Activated gamma-delta T cell (primary cell): ENCODE measurements around the gene C4orf33.
"Not testable (repeated sequence)": the region's sequence is repeated elsewhere in the genome, so short reads cannot be mapped to it uniquely, and the experiment has no call there.

Source experiments
- DNase-seq: peaks from one replicate; lab custom pipeline; 2025; lab: John Stamatoyannopoulos, UW

Gene C4orf33

GRCh38 chr4:129126614-129127013 lies 30.7 kb downstream of the C4orf33 start:
- not testable (repeated sequence) for DNase-seq

- no peak for DNase-seq
Observed at GRCh38 chr4:129129143-129129542, 33.2 kb downstream of the C4orf33 start.

GRCh38 chr4:129131343-129131742 lies 35.4 kb downstream of the C4orf33 start:
- DNase-seq, result no peak

DNA sequence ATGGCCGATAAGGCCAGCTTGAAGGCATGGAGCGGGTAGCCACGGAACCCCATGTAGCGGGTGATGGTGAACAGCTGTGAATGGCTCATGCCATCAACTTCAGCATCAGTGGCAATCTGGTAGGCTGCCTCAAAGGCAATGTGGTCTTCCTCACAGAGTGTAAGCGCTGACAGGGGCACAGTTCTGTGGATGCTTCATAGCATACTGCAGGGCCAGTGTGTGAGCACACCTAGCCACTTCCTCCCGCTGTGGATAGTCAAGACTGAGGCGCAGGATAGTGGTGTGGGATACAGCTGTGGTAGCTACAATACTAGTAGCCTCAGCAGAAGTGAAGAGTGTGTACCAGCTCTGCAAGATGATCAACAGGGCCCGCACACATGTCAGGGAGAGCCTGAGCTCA lies 40.5 kb downstream of the C4orf33 start:
- no peak for DNase-seq

GRCh38 chr4:129138810-129139496 lies 43.0 kb downstream of the C4orf33 start:
- DNase-seq, result no peak

- DNase-seq, result no peak
Observed at GRCh38 chr4:129140521-129140920, 44.6 kb downstream of the C4orf33 start.

DNA sequence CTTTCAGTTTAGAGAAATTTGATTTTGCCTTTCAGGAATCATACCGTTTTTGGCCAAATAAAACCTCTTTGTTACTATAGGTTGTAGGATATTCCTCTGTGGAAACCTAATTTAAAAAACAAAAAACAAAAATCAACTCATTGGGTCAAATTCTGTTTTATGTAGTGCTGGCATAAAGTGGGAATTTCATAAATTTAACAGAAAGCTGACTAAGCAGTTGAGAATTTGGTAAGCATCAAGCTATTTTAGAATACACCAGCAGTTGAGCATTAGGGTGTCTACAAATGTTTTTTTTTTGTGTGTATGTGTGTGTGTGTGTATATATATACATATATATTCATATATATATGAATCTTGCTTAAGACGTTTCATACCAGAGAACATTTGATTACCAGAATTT lies 47.4 kb downstream of the C4orf33 start:
- DNase-seq, result no peak

GRCh38 chr4:129144755-129145206 lies 48.8 kb downstream of the C4orf33 start:
- DNase-seq, result no peak

DNA sequence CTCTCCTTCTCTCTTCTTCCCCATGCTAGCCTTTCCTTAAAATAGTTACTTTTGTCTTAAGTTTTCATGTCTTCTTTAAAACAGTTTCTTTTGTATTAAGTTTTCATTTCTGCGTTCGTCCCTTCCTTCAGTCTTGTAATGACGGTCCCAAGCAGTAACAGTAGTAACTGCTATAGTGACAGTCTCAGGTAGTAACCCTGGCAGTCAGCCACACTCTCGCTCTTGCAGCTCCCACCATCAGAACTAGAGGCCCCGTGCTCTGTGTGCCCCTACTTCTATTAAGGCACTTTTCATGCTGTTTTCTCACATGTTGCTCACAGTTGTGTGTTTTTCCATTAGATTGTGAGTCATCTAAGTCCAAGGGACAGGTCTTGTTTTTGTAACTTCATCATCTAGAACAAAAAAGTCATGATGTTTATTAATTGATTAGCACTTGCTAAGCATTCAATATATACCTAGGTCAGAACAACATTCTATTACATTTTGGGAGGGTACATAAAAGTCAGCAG lies 49.3 kb downstream of the C4orf33 start:
- no peak for DNase-seq

DNA sequence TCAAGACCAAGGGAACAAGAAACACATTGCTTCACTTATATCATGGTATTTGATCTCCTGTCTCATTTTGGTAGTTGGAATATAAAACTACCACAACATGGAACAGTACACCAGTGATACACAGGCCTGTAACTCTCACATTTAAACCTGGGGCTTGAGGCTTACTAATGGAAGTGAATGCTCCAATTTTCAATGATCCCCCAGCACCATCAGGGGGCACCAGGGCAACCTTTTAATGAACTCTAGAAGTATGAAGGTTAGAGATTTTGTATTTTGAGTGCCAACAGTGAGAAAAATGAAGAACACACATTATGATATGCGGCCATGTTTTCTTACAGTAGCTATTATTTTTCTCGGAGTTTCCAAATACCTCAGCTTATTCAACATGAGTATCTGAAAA lies 50.7 kb downstream of the C4orf33 start:
- DNase-seq, result no peak

GRCh38 chr4:129148892-129149291 lies 52.9 kb downstream of the C4orf33 start:
- DNase-seq, result no peak

DNA sequence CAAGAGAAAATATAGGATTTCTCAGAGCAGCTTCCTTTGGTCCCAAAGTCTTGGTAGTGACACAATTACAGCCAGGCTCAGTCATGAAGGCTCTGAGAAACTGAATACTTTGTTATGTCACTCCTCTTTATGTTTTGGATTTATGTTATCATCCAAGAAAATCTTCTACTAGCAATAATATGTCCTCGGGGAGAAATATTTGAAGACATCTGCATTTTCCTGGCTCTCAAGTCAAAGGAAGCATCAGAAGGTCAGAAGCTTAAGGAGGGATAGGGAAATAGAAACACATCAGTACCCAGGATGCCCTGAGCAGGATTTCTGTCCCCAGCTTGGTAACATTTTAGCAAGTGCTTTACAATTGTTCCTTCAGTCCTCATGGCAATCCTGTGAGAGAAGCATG lies 54.0 kb downstream of the C4orf33 start:
- no peak for DNase-seq

DNA sequence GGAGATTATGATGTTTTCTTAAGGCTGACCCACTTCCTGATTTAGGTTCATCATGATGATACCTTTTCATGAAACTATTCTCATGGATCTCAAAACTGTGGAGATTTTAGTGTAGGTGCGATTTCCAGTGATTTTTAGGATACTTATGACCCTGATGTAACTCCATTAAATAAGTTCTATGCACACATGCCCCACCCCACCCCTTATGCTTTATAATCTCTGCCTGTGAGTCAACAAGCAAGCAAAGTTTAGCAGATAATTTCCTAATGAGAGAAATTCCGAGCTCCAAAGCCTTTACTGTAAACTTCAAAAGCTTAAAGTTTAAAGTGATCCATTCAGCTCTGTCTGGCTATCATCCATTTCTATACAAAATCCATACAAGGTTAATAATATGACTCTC lies 56.4 kb downstream of the C4orf33 start:
- no peak for DNase-seq

- DNase-seq, result no peak
Observed at GRCh38 chr4:129153700-129154099, 57.7 kb downstream of the C4orf33 start.

GRCh38 chr4:129162450-129162849 lies 66.5 kb downstream of the C4orf33 start:
- DNase-seq, result no peak

DNA sequence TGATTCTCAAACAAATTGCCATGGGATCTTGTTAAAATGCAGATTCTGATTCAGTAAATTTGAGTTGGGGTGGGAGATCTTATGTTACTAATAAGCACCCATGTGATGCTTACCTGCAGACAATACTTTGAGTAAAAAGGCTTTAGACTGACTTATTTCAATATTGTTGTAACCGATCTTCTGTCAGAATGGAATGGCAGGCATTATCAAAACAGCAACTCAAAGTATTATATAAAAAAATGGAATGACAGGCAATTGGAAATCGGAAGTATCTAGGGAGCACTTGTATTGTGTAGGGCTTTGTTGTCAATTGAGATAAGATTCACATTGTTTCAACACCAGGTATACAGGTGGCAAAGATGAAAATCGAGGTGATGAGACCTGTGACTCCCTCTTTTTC lies 67.5 kb downstream of the C4orf33 start:
- DNase-seq, result no peak

GRCh38 chr4:129164243-129164642 lies 68.3 kb downstream of the C4orf33 start:
- DNase-seq, result no peak
